Endothelial cell of umbilical vein (primary cell): Measurements from ENCODE around the gene EFCAB8. TPM values are rescaled to one million over a fixed set of nuclear protein-coding genes. Genes with fewer than 3 reads are reported as not detected.

ENCODE experiments used
- BruUV-seq: library from RNA; stranded (reverse); fragments of 400-500 nt; replicated peaks from 2 replicates; lab custom pipeline; 2021; lab: Mats Ljungman, UMichigan
- CTCF ChIA-PET: fragments of 300-600, 350-600 bp; sonication (Branson Sonifier 250); formaldehyde crosslinking; loops from one replicate; lab custom pipeline; 2021; ENCODE audit warnings: antibody characterized with exemption, inconsistent platforms; lab: Charles Lee
- POLR2A ChIA-PET: fragments of 300-600, 350-600 bp; sonication (Branson Sonifier 250); formaldehyde crosslinking; loops from one replicate; lab custom pipeline; 2021; ENCODE audit warnings: antibody characterized with exemption, inconsistent platforms; lab: Charles Lee
- DNase-seq: peaks from one replicate; pipeline ENCODE4 v3.0.0-alpha.2; 2011; ENCODE audit warnings: low read depth, low spot score
- FAIRE-seq: peaks from 2 replicates; lab custom pipeline; 2011; peaks lifted over from hg19 to GRCh38; lab: Jason Lieb, UNC
- H2AFZ ChIP-seq: 2 replicates; pipeline ENCODE4 v1.6.0; 2012; ENCODE audit warnings: low read depth, low read length, control low read depth, inconsistent platforms
- H3K27ac ChIP-seq: 2 replicates; pipeline ENCODE4 v1.5.1; 2011; ENCODE audit warnings: low read depth, mild to moderate bottlenecking, control low read depth, low read length, moderate library complexity; ENCODE audit not compliant: insufficient read depth
- H3K27me3 ChIP-seq, 2 experiments: 2 replicates each; pipeline versions ENCODE4 v1.6.0 to v1.6.1; 2011; ENCODE audit warnings: low read length in 2 of 2, mixed read lengths in 1 of 2; ENCODE audit not compliant: control insufficient read depth in 2 of 2, insufficient read depth in 2 of 2
- H3K36me3 ChIP-seq, 2 experiments: 2 replicates in 1 of 2; 3 replicates in 1 of 2; pipeline ENCODE4 v1.5.1; 2011; ENCODE audit warnings: low read length in 2 of 2, mild to moderate bottlenecking in 1 of 2, moderate library complexity in 1 of 2; ENCODE audit not compliant: control insufficient read depth in 2 of 2, insufficient read depth in 2 of 2; ENCODE audit errors: extremely low read depth in 1 of 2
- H3K4me1 ChIP-seq: 3 replicates; pipeline ENCODE4 v1.5.1; 2011; ENCODE audit warnings: mild to moderate bottlenecking, low read length; ENCODE audit not compliant: control insufficient read depth, insufficient read depth; ENCODE audit errors: extremely low read depth
- H3K4me2 ChIP-seq: 2 replicates; pipeline ENCODE4 v1.6.1; 2011; ENCODE audit warnings: low read length, control low read depth, mixed read lengths; ENCODE audit not compliant: insufficient read depth
- H3K4me3 ChIP-seq, 3 experiments: fragments of 200-600 bp in 1 of 3; sonication (generic), shearing (Covaris generic) in 1 of 3; replicated peaks in 1 of 3; 2 replicates each; pipeline ENCODE4 v1.5.1; 2011 to 2016; ENCODE audit warnings: control low read depth in 3 of 3, low read length in 3 of 3, mild to moderate bottlenecking in 2 of 3, inconsistent platforms in 1 of 3, low read depth in 1 of 3, moderate library complexity in 1 of 3; ENCODE audit not compliant: insufficient read depth in 1 of 3
- H3K79me2 ChIP-seq: 2 replicates; pipeline ENCODE4 v1.6.0; 2012; ENCODE audit warnings: low read length, inconsistent platforms; ENCODE audit not compliant: control insufficient read depth, insufficient read depth
- H3K9ac ChIP-seq: replicated peaks from 2 replicates; pipeline ENCODE3; 2011; ENCODE audit warnings: low read length, control low read depth; ENCODE audit not compliant: insufficient read depth; ENCODE audit errors: extremely low read depth
- H3K9me1 ChIP-seq: replicated peaks from 3 replicates; pipeline ENCODE4 v1.6.0; 2011; ENCODE audit warnings: mild to moderate bottlenecking, low read length; ENCODE audit not compliant: control insufficient read depth, insufficient read depth; ENCODE audit errors: extremely low read depth
- H3K9me3 ChIP-seq: replicated peaks from 2 replicates; pipeline ENCODE4 v1.5.1; 2012; ENCODE audit warnings: low read length, inconsistent platforms; ENCODE audit not compliant: control insufficient read depth, insufficient read depth
- H4K20me1 ChIP-seq: replicated peaks from 2 replicates; pipeline ENCODE3; 2011; ENCODE audit warnings: mild to moderate bottlenecking, low read length; ENCODE audit not compliant: control insufficient read depth, insufficient read depth; ENCODE audit errors: extremely low read depth
- EZH2 ChIP-seq: IDR thresholded peaks from 2 replicates; pipeline ENCODE4 v1.6.1; 2012; ENCODE audit warnings: borderline replicate concordance, low read depth, mild to moderate bottlenecking, moderate library complexity, low read length, inconsistent platforms; ENCODE audit not compliant: severe bottlenecking
- FOS ChIP-seq: IDR thresholded peaks from 2 replicates; pipeline ENCODE4 v1.6.1; 2011; ENCODE audit warnings: mild to moderate bottlenecking, low read length, moderate library complexity, borderline replicate concordance; ENCODE audit not compliant: insufficient read depth
- POLR2AphosphoS5 ChIP-seq: IDR thresholded peaks from 2 replicates; pipeline ENCODE4 v1.6.1; 2012; ENCODE audit warnings: low read depth, mild to moderate bottlenecking, control low read depth, low read length, moderate library complexity; ENCODE audit not compliant: insufficient read depth
- dilution Hi-C: fragments of 300-500 bp; cut with MboI; formaldehyde crosslinking; loops from one replicate; pipeline ENCODE4 v1.15.0; 2019; ENCODE audit warnings: low sequenced_read_pairs; ENCODE audit not compliant: extremely low pct_ligation_motif_present
- intact Hi-C: fragments of 100-400 bp; cut with micrococcal nuclease; formaldehyde crosslinking; loops from one replicate; pipeline ENCODE4 v1.10.0; 2022
- polyA plus RNA-seq, 4 experiments: library from polyadenylated mRNA; depleted of rRNA in 3 of 4; stranded (reverse) in 3 of 4; unstranded in 1 of 4; fragments of >200 nt; gene quantifications; 2 replicates each; pipeline versions ENCODE4 v1.2.1 to v1.2.3, GENCODE V29; 2011 to 2012; ENCODE audit warnings: missing spikeins in 1 of 4
- total RNA-seq: library from RNA; stranded (reverse); gene quantifications from 2 replicates; pipeline ENCODE4 v1.2.3, GENCODE V29; 2021

The EFCAB8 gene
- total and polyA plus RNA-seq, 2 donors (not counting 3 experiments of a cell fraction or from before 2014, with no cell fraction given), result 0.01 to 0.31 TPM

DNA sequence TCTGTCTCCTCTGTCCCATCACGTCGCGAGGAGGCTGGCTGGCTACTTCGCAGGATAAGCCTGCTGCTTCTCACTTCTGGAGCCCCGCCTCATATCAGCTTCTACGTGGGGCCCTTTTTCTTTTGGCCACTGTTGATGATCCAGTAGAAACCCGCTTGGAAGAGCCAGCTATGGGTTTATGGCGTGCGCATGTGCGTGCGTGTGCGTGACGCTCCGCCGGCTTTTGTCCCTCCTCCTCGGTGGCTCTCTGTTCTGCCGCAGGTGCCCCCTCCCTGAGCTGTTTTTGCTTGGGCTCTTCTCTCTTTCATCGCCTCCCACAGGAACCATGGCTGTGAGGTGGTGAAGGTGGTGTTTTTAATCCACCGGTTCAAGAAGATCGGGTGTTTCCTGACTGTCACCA is 26.5 kb downstream of the EFCAB8 start:
- POLR2A ChIA-PET, result no interaction called here
- Histone ChIP-seq H3K9me3 (no peaks in the 10 kb centered on the region), H3K4me1 (no peaks in the 10 kb centered on the region), H3K27me3 (no peaks in the 10 kb centered on the region), H3K4me3 (no peak overlapping the region), H3K79me2 (no peaks in the 10 kb centered on the region), H4K20me1 (no peaks in the 10 kb centered on the region), H3K4me2 (no peak overlapping the region), H3K9me1 (no peaks in the 10 kb centered on the region), H3K9ac (no peak overlapping the region), H3K27ac (no peak overlapping the region), H2AFZ (no peak overlapping the region), H3K36me3 (no peaks in the 10 kb centered on the region)
- FAIRE-seq (no peak), DNase-seq (no peak)
- BruUV-seq, result no TSS peak
- CTCF ChIA-PET, result no interaction called here
- intact Hi-C loops (no loop called here), dilution Hi-C loops (no loop called here)
- TF ChIP-seq FOS (no peak), POLR2AphosphoS5 (no peak)

DNA sequence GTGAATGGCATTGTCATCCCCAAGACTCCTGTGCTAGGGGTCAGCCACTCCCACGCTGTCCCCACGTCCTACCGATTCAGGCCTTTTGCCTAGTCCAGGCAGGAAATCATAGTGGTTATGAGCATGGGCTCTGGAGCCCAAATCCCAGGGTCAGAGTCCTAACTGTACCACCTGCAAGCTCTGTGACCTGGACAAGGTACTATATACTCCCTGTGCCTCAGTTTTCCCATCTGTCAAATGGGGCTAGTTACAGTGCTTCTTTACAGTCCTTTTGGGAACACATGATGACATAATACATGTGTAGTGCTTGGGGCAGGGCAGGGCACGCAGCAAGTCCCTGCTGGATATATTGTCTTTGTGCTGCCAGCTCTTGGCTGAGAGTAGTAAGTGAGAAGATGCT is 27.2 kb downstream of the EFCAB8 start:
- Histone ChIP-seq H3K27me3 (no peaks in the 10 kb centered on the region), H3K4me2 (no peak overlapping the region), H2AFZ (no peak overlapping the region), H4K20me1 (no peaks in the 10 kb centered on the region), H3K9me3 (no peaks in the 10 kb centered on the region), H3K9ac (no peak overlapping the region), H3K4me3 (no peak overlapping the region), H3K79me2 (no peaks in the 10 kb centered on the region), H3K27ac (no peak overlapping the region), H3K36me3 (no peaks in the 10 kb centered on the region), H3K4me1 (no peaks in the 10 kb centered on the region), H3K9me1 (no peaks in the 10 kb centered on the region)
- intact Hi-C loops, result no loop called here
- dilution Hi-C loops, result no loop called here
- TF ChIP-seq EZH2, result no peak
- no TSS peak for BruUV-seq
- FAIRE-seq (no peak), DNase-seq (no peak)
- ChIA-PET CTCF (interaction anchor here (1.4 kb wide), 1 partner anchor 10 kb away, joined by 3 read pairs; no protein-coding TSS in a partner anchor), POLR2A (no interaction called here)
